Measurements from ENCODE around the gene GRM5.

Gene GRM5

DNA sequence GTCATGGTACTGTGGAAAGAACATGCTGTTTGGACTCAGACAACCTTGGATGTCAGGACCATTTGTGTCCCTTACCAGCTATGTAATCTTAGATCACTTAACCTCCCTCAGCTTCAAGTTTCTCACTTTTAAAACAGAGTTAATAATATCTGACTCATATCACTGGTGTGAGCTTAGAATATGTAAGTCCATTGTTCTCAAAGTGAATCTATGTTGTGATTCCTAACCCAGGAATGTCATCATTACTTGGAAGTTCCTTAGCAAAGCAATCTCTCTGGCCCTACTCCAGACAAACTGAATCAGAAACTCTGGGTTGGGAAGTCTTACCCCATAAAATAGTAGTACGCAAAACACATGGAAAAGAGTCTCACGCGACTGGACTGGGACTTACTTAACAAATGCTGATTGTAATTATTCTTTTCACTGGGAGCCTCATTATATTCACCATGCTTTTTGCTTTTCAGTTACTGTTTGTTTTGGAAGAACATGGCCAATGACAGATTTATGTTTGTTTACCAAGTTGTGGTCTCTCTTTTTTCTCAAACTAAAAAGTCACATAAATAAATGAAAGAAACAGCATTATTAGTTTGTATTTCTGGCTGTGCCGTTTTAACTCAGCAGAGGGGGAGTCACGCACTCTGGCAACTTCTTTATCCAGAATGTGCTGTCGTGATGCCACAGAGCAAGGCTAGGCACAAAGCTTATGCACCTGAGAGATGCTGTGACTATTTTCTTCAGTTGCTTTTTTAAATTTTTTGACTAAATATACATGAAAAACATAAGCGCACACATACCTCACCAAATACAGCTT lies 510.6 kb downstream of the GRM5 start:
- TF ChIP-seq FOXP2 (optimal IDR thresholded peaks at IDR 0.05; ENCODE audit: borderline replicate concordance, extremely low read depth, extremely low read length, insufficient read depth) (no peak), SIN3A (IDR thresholded peaks at IDR 0.05; ENCODE audit: borderline replicate concordance, insufficient read depth, low read length) (no peak), REST (IDR thresholded peaks at IDR 0.05; ENCODE audit: insufficient read depth in 1 of 2, low read depth in 2 of 2, low read length in 2 of 2) (no peak), TAF1 (IDR thresholded peaks at IDR 0.05; ENCODE audit: borderline replicate concordance, insufficient read depth, low read length) (no peak), POLR2AphosphoS5 (IDR thresholded peaks at IDR 0.05; ENCODE audit: low read depth, low read length) (no peak)

DNA sequence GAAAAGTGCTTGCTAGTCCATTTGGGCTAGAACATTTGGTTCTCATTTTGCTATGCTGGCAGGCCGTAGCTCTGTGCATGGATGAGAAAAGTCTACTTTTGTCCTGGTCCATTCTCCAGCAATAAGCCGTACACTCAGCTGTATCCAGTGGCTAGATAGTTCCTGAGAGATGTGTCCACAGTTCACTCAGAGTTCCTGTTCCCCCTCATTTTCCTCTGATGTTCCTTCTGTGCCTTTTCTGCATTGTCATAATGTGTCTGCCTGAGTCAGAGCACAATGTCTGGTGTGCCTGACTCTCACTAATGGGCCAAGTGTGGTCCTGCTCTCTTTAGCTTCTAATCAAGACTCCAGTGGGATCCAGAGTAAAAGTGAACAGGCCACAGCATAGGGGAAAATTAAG lies 512.6 kb downstream of the GRM5 start:
- no peak for TF ChIP-seq TAF1 (IDR thresholded peaks at IDR 0.05; ENCODE audit: borderline replicate concordance, insufficient read depth, low read length)
- TF ChIP-seq POLR2AphosphoS5 (IDR thresholded peaks at IDR 0.05; ENCODE audit: low read depth, low read length) = no peak
- no peak for TF ChIP-seq FOXP2 (optimal IDR thresholded peaks at IDR 0.05; ENCODE audit: borderline replicate concordance, extremely low read depth, extremely low read length, insufficient read depth)
- no peak for TF ChIP-seq REST (IDR thresholded peaks at IDR 0.05; ENCODE audit: insufficient read depth in 1 of 2, low read depth in 2 of 2, low read length in 2 of 2)
- TF ChIP-seq SIN3A (IDR thresholded peaks at IDR 0.05; ENCODE audit: borderline replicate concordance, insufficient read depth, low read length) = no peak

DNA sequence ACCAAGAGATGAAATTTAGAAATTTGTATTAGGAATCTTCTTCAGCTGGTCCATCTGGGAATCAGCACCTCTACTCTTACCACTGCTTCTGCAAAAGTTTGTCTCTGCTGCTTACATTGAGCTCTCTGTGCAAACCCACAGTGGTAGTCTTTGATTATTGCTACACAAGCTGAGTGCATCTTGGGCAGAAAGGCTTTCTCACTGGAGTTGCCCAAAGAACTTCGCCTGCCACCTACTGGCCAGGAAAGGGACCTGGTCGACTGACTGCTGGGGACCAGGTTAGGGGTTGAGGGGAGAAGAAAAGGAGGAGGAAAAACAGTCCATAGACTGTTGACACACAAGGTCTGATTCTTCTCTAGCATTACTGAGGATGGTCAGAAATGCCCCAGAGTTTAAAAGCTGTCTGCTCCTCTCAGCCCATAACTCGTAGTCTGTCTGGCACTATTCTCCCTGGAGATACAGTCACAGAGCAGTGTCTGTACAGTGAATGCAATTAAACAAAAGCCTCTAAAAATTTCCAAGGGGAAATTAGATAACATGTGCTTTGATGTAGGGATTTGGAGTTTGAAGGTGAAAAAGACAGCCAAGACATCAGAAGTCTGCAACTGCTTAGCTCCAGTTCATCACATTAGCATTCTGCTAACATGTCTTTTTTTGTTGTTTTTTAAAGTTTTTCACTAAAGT lies 513.3 kb downstream of the GRM5 start:
- TF ChIP-seq POLR2AphosphoS5 (IDR thresholded peaks at IDR 0.05; ENCODE audit: low read depth, low read length) (no peak), FOXP2 (optimal IDR thresholded peaks at IDR 0.05; ENCODE audit: borderline replicate concordance, extremely low read depth, extremely low read length, insufficient read depth) (no peak), TAF1 (IDR thresholded peaks at IDR 0.05; ENCODE audit: borderline replicate concordance, insufficient read depth, low read length) (no peak), REST (IDR thresholded peaks at IDR 0.05; ENCODE audit: insufficient read depth in 1 of 2, low read depth in 2 of 2, low read length in 2 of 2) (no peak), SIN3A (IDR thresholded peaks at IDR 0.05; ENCODE audit: borderline replicate concordance, insufficient read depth, low read length) (no peak)

GRCh38 chr11:88544656-88545280 lies 521.0 kb downstream of the GRM5 start:
- TF ChIP-seq FOXP2 (optimal IDR thresholded peaks at IDR 0.05; ENCODE audit: borderline replicate concordance, extremely low read depth, extremely low read length, insufficient read depth) = no peak
- TF ChIP-seq POLR2AphosphoS5 (IDR thresholded peaks at IDR 0.05; ENCODE audit: low read depth, low read length) = no peak
- no peak for TF ChIP-seq TAF1 (IDR thresholded peaks at IDR 0.05; ENCODE audit: borderline replicate concordance, insufficient read depth, low read length)
- TF ChIP-seq SIN3A (IDR thresholded peaks at IDR 0.05; ENCODE audit: borderline replicate concordance, insufficient read depth, low read length) = no peak
- TF ChIP-seq REST (IDR thresholded peaks at IDR 0.05; ENCODE audit: insufficient read depth in 1 of 2, low read depth in 2 of 2, low read length in 2 of 2) = no peak
